ENCODE measurements around the gene TSPEAR. TPM values are rescaled to one million over a fixed set of nuclear protein-coding genes. Genes with fewer than 3 reads are reported as not detected.
"Not testable (repeated sequence)": the region's sequence is repeated elsewhere in the genome, so short reads cannot be mapped to it uniquely, and the experiment has no call there.

TSPEAR gene
- total RNA-seq, 1 experiment from 2014 or later = not detected

- H3K36me3 ChIP-seq; H3K27me3 ChIP-seq; H3K4me1 ChIP-seq; H3K27ac ChIP-seq; DNase-seq; H3K9me3 ChIP-seq (replicated peaks); H3K4me3 ChIP-seq: not testable (repeated sequence)
Measured at GRCh38 chr21:44580231-44580821, 131.0 kb downstream of the TSPEAR start, which contains the start of gene KRTAP10-5. KRTAP10-5 (minus strand) TSS chr21:44580604; CDS start chr21:44580578, 26 bp downstream.

GRCh38 chr21:44579833-44580144, 131.6 kb downstream of the TSPEAR start:
- H3K4me3 ChIP-seq = no peak overlapping the region
- H3K27ac ChIP-seq = no peak overlapping the region
- no peaks in the 10 kb centered on the region for H3K36me3 ChIP-seq
- 0 out of 2 replicates have a peak, but pooled peaks cover 4% of the 10 kb centered on the region for H3K9me3 ChIP-seq (replicated peaks)
- no peak for DNase-seq
- H3K27me3 ChIP-seq = no peaks in the 10 kb centered on the region
- H3K4me1 ChIP-seq = no peaks in the 10 kb centered on the region

GRCh38 chr21:44579056-44579832, 132.1 kb downstream of the TSPEAR start:
- Histone ChIP-seq H3K4me1 (no peaks in the 10 kb centered on the region), H3K36me3 (no peaks in the 10 kb centered on the region), H3K27ac (no peak overlapping the region), H3K9me3 (replicated peaks) (0 out of 2 replicates have a peak, but pooled peaks cover 4% of the 10 kb centered on the region), H3K27me3 (no peaks in the 10 kb centered on the region), H3K4me3 (no peak overlapping the region)
- DNase-seq = no peak

- H3K27ac ChIP-seq = no peak overlapping the region
- H3K27me3 ChIP-seq = no peaks in the 10 kb centered on the region
- H3K4me3 ChIP-seq = no peak overlapping the region
- DNase-seq = no peak
- no peaks in the 10 kb centered on the region for H3K4me1 ChIP-seq
- H3K9me3 ChIP-seq (replicated peaks) = 0 out of 2 replicates have a peak, but pooled peaks cover 4% of the 10 kb centered on the region
- H3K36me3 ChIP-seq = no peaks in the 10 kb centered on the region
Measured at GRCh38 chr21:44578371-44579055, 132.9 kb downstream of the TSPEAR start.

GRCh38 chr21:44576025-44576420, 135.3 kb downstream of the TSPEAR start:
- H3K27ac ChIP-seq = no peak overlapping the region
- H3K9me3 ChIP-seq (replicated peaks) = 0 out of 2 replicates have a peak, but pooled peaks cover 4% of the 10 kb centered on the region
- H3K4me1 ChIP-seq = no peaks in the 10 kb centered on the region
- no peak overlapping the region for H3K4me3 ChIP-seq
- DNase-seq = no peak
- H3K27me3 ChIP-seq = no peaks in the 10 kb centered on the region
- H3K36me3 ChIP-seq = no peaks in the 10 kb centered on the region

GRCh38 chr21:44575307-44576024, 135.9 kb downstream of the TSPEAR start:
- no peaks in the 10 kb centered on the region for H3K4me1 ChIP-seq
- no peak for DNase-seq
- H3K36me3 ChIP-seq = no peaks in the 10 kb centered on the region
- no peaks in the 10 kb centered on the region for H3K27me3 ChIP-seq
- 0 out of 2 replicates have a peak, but pooled peaks cover 4% of the 10 kb centered on the region for H3K9me3 ChIP-seq (replicated peaks)
- H3K27ac ChIP-seq = no peak overlapping the region
- no peak overlapping the region for H3K4me3 ChIP-seq

- Histone ChIP-seq H3K27ac (no peak overlapping the region), H3K4me3 (no peak overlapping the region), H3K36me3 (no peaks in the 10 kb centered on the region), H3K4me1 (no peaks in the 10 kb centered on the region), H3K27me3 (no peaks in the 10 kb centered on the region), H3K9me3 (replicated peaks) (0 out of 2 replicates have a peak, but pooled peaks cover 4% of the 10 kb centered on the region)
- no peak for DNase-seq
Measured at GRCh38 chr21:44574457-44575306, 136.7 kb downstream of the TSPEAR start.

GRCh38 chr21:44573630-44574456, 137.5 kb downstream of the TSPEAR start, which contains the start of gene KRTAP10-4:
KRTAP10-4 (plus strand) TSS chr21:44573729; CDS start chr21:44573759, 30 bp downstream.
- H3K4me3 ChIP-seq; H3K36me3 ChIP-seq; H3K9me3 ChIP-seq (replicated peaks); H3K27me3 ChIP-seq; H3K27ac ChIP-seq; DNase-seq; H3K4me1 ChIP-seq: not testable (repeated sequence)

GRCh38 chr21:44572959-44573583, 138.3 kb downstream of the TSPEAR start:
- no peak overlapping the region for H3K27ac ChIP-seq
- 0 out of 2 replicates have a peak, but pooled peaks cover 4% of the 10 kb centered on the region for H3K9me3 ChIP-seq (replicated peaks)
- no peaks in the 10 kb centered on the region for H3K27me3 ChIP-seq
- no peaks in the 10 kb centered on the region for H3K36me3 ChIP-seq
- H3K4me1 ChIP-seq = no peaks in the 10 kb centered on the region
- no peak overlapping the region for H3K4me3 ChIP-seq
- DNase-seq = no peak

- no peak for DNase-seq
- no peaks in the 10 kb centered on the region for H3K4me1 ChIP-seq
- H3K27me3 ChIP-seq = no peaks in the 10 kb centered on the region
Measured at GRCh38 chr21:44571844-44572782, 139.3 kb downstream of the TSPEAR start.

GRCh38 chr21:44571296-44571695, 140.1 kb downstream of the TSPEAR start:
- H3K36me3 ChIP-seq = no peaks in the 10 kb centered on the region
- no peaks in the 10 kb centered on the region for H3K27me3 ChIP-seq
- no peaks in the 10 kb centered on the region for H3K9me3 ChIP-seq (replicated peaks)

More at GRCh38 chr21:44571844-44572782, 139.3 kb downstream of the TSPEAR start:
- no peak overlapping the region for H3K27ac ChIP-seq
- no peaks in the 10 kb centered on the region for H3K36me3 ChIP-seq
- 0 out of 2 replicates have a peak, but pooled peaks cover 4% of the 10 kb centered on the region for H3K9me3 ChIP-seq (replicated peaks)
- H3K4me3 ChIP-seq = no peak overlapping the region

More at GRCh38 chr21:44571296-44571695, 140.1 kb downstream of the TSPEAR start:
- H3K27ac ChIP-seq = no peak overlapping the region
- no peak overlapping the region for H3K4me3 ChIP-seq
- no peak for DNase-seq
- H3K4me1 ChIP-seq = no peaks in the 10 kb centered on the region
